GM18498 (cell line): Measurements from ENCODE around the gene UBALD1.
"Not testable (repeated sequence)": the region's sequence is repeated elsewhere in the genome, so short reads cannot be mapped to it uniquely, and the experiment has no call there.

Experiments
- ATAC-seq: cut with Tn5 transposase; IDR thresholded peaks from one replicate; pipeline ENCODE4 v1.9.1; 2021; ENCODE audit warnings: mild to moderate bottlenecking, moderate library complexity; ENCODE audit not compliant: unreplicated experiment

Gene UBALD1

DNA sequence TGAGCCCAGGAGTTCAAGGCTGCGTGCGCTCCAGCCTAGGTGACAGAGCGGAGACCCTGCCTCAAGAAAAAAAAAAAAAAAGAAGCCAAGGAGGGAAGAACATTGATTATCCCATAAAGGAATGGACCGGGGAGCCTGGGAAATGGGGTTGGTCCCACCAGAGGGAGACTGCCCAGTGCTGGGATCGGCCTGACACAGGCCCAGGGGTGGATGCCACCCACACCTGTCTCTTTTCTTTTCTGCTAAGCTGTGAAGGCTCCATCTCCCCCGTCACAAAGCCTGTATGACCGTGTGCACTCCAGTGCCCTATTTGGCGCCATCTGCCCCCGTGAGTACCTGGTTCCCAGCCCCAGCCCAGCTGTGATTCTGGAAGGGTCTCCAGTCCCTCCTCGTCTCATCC is 15.7 kb downstream of the UBALD1 start:
- ATAC-seq = no peak

- no peak for ATAC-seq
Measured at GRCh38 chr16:4597174-4597573, 17.5 kb downstream of the UBALD1 start.

GRCh38 chr16:4594433-4595410 is 20.0 kb downstream of the UBALD1 start:
- no peak for ATAC-seq

DNA sequence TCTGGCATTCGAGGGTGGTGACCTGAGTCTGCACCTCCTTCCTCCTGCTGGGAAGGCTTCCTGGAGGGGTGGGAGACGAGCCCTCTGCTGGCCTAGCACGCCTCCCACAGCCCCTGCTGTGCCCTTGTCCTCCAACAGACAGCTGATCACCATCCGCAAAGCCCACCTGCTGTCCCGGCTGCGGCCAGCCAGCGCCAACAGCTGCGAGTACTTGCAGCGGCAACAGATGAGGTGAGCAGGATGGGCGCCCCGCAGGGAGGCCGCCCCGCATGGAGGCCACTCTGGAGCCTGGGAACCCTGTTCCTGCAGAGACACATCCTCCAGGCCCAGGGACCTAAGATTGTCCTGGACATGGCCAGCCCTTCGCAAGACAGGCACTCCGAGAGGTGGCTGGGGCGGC is 21.6 kb downstream of the UBALD1 start:
- ATAC-seq = no peak

DNA sequence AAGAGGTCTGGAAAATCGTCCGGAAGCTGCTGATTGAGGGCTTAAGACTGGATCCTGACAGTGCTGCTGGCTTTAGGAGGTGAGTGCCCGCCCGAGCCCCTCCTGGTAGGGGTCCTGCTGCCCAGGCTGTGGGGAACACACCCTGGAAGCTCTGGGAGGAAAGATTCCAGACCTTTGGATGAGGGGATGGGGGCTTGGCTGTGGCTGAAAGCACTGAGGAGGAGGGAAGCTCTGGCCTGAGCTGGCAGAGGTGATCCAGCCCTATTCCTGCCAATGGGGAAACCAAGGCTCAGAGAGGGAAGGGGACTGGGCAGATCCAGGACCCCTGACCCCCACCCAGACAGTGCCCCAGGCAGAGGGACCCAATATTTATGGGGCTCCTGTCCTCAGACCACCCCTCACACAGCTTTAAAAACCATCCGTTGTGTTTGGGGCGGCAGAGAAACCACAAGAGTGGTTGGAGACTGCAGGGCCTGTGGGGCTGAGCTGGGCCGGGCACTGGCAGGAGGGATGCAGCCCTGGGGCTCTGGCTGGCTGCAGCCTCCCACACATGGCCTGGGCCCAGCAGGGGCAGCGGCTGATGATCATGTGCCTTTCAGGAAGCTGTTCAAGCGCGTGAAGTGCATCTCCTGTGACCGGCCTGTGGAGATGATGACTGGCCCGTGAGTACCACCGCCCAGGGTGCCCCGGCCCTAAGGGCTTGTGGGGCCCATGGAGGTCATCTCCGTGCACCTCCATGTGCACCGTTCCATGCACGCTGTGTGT is 22.8 kb downstream of the UBALD1 start:
- ATAC-seq = no peak

DNA sequence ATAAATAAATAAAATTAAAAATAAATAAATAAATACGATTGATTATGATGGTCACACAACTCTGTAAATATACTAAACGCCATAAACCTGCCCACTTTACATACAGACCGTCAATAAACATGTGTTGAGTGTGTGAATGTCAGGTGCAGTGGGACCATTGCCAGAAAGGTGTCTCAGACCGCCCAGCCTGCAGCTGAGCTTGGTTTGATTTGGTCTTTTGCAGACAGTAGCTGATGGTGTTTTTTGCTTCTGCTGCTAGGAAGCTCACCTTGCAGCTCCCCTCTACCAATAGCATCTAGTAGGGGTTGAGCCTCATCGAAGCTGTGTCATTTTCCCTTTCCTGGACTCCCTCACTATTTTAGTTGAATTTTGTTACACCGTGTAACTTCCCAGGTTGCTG is 23.5 kb downstream of the UBALD1 start:
- no peak for ATAC-seq

DNA sequence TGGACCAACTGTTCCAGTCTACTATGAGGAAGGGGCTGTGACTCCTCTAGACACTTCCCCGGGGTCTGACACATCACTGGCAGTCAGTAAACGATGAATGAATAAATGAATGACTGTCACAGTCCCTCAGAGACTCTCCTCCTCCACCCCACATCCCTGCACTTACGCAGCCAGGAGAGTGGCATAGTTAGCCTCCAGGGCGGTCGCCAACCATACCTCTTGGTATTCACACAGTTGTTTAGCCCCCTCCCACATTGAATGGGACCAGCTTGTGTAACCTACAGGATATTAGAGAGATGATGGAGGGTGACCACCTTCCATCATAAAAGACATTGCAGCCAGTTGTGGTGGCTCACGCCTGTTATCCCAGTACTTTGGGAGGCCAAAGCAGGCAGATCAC is 25.7 kb downstream of the UBALD1 start:
- no peak for ATAC-seq

DNA sequence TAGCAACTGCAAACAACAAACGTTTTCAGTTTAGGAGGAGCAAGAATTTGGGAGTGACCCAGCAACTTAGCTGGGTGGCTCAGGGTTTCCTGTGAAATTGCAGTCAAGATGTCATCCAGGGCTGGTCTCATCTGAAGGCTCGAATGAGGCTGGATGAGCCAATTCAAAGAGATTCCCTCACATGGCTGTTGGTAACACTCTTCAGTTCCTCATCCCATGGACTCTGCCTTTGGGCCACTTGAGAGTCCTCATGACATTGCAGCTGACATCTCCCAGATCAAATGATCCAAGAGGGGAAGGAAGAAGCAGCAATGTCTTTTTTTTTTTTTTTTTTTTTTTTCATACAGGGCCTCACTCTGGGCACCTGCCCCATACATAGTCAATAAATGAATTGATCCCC is 26.3 kb downstream of the UBALD1 start:
- no peak for ATAC-seq

GRCh38 chr16:4586291-4586690 is 28.4 kb downstream of the UBALD1 start:
- no peak for ATAC-seq

DNA sequence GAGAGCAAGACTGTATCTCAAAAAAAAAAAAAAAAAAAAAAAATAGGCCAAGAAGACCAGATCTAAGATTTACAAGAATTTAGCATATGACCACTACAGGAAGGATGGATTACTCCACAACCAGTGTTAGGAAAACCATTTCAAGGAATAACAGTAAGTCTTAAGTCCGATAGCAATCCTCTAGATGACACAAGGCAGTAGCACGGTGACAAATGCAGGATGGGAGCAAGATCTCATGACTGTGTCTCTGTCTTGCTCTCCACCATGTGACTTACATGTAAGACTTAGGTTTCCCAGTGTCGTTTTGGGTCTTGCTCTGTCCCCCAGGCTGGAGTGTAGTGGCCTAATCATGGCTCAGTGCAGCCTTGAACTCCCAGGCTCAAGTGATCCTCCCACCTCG is 30.8 kb downstream of the UBALD1 start:
- no peak for ATAC-seq

DNA sequence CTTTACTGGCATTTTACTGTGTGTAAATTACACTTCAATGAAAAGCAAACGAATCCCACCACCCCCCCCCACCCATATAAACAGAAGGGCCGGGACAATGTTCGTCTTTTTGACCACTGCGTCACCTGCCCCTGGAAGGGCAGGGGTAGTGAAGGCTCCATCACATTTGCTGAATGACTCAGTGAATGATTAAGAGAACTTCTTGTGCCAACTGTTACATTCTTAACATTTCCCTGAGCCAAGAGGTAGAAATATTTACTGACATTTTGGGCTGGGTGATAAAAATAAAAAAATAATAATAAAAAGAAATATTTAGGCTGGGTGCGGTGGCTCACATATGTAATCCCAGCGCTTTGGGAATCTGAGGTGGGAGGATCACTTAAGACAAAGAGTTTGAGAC is 34.4 kb downstream of the UBALD1 start:
- ATAC-seq = no peak

- no peak for ATAC-seq
Measured at GRCh38 chr16:4578961-4579530, 35.6 kb downstream of the UBALD1 start.

- no peak for ATAC-seq
Measured at GRCh38 chr16:4576008-4576407, 38.7 kb downstream of the UBALD1 start.

GRCh38 chr16:4574919-4575705 is 39.6 kb downstream of the UBALD1 start:
- no peak for ATAC-seq

DNA sequence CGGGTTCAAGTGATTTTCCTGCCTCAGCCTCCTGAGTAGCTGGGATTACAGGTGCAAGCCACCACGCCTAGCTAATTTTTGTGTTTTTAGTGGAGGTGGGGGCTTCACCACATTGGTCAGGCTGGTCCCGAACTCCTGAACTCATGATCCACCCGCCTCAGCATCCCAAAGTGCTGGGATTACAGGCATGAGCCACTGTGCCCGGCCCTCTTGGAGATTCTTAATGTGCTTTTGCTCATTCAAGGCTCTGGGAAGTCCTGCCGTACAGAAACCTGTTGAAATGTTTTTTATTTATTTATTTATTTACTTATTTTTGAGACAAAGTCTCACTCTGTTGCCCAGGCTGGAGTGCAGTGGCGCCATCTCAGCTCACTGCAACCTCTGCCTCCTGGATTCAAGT is 40.8 kb downstream of the UBALD1 start:
- not testable (repeated sequence) for ATAC-seq

GRCh38 chr16:4572715-4573114 is 42.0 kb downstream of the UBALD1 start:
- ATAC-seq = no peak

GRCh38 chr16:4570688-4571321 is 43.9 kb downstream of the UBALD1 start:
- no peak for ATAC-seq

DNA sequence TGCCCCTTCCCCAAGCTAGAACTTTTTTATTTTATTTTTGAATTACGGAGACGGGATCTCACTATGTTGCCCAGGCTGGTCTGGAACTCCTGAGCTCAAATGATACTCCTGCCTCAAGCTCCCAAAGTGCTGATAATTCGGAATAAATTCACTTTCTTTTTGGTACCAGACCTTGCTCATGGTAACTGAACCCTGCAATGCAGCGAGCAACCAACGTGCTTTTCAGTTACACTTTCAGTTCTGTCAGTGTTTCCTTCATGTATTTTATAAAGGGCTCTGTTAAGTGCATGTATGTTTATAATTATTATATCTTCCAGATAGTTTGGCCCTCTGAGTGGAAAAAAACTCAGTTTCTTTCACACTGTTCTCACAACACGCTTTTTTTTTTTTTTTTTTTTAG is 44.6 kb downstream of the UBALD1 start:
- no peak for ATAC-seq

GRCh38 chr16:4566144-4566543 is 48.5 kb downstream of the UBALD1 start:
- no peak for ATAC-seq

DNA sequence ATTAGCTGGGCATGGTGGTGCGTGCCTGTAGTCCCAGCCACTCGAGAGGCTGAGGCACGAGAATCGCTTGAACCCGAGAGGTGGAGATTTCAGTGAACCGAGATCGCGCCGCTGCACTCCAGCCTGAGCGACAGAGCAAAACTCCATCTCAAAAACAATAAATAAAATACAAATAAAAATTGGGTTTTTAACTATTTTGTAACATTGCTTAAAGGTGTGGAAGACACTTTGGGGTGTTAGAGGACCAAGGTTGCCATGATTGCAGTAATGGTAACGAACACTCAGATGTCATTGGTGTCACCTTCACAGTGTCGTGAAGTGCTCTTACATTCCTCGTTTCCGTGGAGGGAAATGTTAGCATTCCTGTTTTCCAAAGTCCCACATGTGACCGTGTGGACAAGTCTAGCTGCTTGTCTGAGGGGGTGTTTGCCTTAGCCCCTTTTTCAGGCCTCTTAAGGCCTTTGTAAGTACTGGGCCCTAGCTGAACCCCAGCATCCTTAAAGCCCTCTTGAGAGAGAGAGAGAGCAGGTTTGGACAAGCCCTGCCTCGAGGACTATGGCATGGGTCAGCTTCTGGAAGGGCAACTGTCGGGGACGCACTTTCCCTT is 49.9 kb downstream of the UBALD1 start:
- ATAC-seq = no peak
